ENCODE results near the gene ETFA.

DNA sequence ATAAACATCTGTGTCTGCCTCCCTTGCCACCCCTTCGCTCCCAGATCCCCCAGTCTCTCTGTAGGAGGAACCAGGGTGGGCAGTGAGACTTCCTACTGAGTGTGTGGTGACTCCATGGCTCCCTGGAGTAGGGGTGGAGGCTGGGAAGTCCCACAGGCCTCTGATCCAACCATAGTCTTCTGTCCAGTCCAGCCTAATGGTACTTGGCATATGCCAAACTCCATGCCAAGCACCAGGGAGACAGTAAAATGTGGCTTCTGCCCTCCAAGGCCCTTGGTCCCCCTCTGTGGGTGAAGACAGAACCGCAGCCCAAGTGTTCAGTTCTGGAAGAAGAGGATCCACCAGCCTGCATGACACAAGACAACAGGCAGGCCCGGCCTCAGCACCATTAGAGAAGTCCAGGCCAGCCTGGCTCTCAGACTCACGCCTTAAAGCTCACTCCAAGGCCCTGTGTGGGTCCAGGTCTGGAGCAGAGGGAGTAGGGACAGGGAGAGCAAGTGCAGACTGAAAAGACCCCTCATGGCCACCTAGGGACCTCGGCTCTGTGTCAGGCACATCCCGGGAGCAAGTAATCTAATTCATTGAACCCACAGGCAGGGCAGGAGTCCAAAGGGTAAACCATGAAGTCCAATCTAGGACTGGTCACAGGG is 112.7 kb downstream of the ETFA start:
- TF ChIP-seq, protein P1, sequence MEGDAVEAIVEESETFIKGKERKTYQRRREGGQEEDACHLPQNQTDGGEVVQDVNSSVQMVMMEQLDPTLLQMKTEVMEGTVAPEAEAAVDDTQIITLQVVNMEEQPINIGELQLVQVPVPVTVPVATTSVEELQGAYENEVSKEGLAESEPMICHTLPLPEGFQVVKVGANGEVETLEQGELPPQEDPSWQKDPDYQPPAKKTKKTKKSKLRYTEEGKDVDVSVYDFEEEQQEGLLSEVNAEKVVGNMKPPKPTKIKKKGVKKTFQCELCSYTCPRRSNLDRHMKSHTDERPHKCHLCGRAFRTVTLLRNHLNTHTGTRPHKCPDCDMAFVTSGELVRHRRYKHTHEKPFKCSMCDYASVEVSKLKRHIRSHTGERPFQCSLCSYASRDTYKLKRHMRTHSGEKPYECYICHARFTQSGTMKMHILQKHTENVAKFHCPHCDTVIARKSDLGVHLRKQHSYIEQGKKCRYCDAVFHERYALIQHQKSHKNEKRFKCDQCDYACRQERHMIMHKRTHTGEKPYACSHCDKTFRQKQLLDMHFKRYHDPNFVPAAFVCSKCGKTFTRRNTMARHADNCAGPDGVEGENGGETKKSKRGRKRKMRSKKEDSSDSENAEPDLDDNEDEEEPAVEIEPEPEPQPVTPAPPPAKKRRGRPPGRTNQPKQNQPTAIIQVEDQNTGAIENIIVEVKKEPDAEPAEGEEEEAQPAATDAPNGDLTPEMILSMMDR (IDR thresholded peaks at IDR 0.05), result no peak
- no peak for TF ChIP-seq POLR2A (IDR thresholded peaks at IDR 0.05)
- no peak for TF ChIP-seq POLR2AphosphoS5 (IDR thresholded peaks at IDR 0.05; ENCODE audit: insufficient read depth in 1 of 2, low read depth in 1 of 2)

Measured in vagina (tissue), 2 donors.